HepG2 (cell line): Measurements from ENCODE around the gene HS3ST3B1. TPM values are rescaled to one million over a fixed set of nuclear protein-coding genes. Genes with fewer than 3 reads are reported as not detected.

ENCODE experiments used
- ARNT ChIP-seq: fragments of 450-650 bp; IDR thresholded peaks from 2 replicates; pipeline ENCODE4 v1.6.1; 2017
- E2F5 ChIP-seq: sonication (generic); formaldehyde crosslinking; conservative IDR thresholded peaks from 2 replicates; pipeline ENCODE4 v1.4.0; 2020; ENCODE audit warnings: missing genetic modification reagents
- ERF ChIP-seq: IDR thresholded peaks from 2 replicates; pipeline ENCODE4 v1.6.1; 2018; ENCODE audit warnings: missing biosample characterization, missing genetic modification reagents
- FIP1L1 ChIP-seq: fragments of 200-400 bp; formaldehyde crosslinking; IDR thresholded peaks from 2 replicates; pipeline ENCODE4 v1.6.1; 2018; ENCODE audit warnings: low read depth, mild to moderate bottlenecking, low read length, moderate library complexity, borderline replicate concordance; ENCODE audit not compliant: insufficient read depth
- FOXM1 ChIP-seq: sonication (generic); formaldehyde crosslinking; IDR thresholded peaks from 2 replicates; pipeline ENCODE4 v1.5.0; 2020; ENCODE audit warnings: missing genetic modification reagents
- GMEB1 ChIP-seq: sonication (generic); formaldehyde crosslinking; IDR thresholded peaks from 2 replicates; pipeline ENCODE4 v1.5.1; 2020; ENCODE audit warnings: missing genetic modification reagents, mild to moderate bottlenecking, borderline replicate concordance
- JARID2 ChIP-seq: sonication (generic); formaldehyde crosslinking; IDR thresholded peaks from 2 replicates; pipeline ENCODE4 v1.8.1; 2023; ENCODE audit warnings: missing genetic modification reagents, inconsistent platforms; ENCODE audit not compliant: insufficient replicate concordance
- KDM1A ChIP-seq: IDR thresholded peaks from 2 replicates; pipeline ENCODE4 v1.6.1; 2016; ENCODE audit warnings: missing compliant biosample characterization
- KMT2A ChIP-seq: sonication (generic); formaldehyde crosslinking; IDR thresholded peaks from 2 replicates; pipeline ENCODE4 v1.4.0; 2020; ENCODE audit warnings: missing genetic modification reagents
- NCOA2 ChIP-seq: sonication (generic); formaldehyde crosslinking; IDR thresholded peaks from 2 replicates; pipeline ENCODE4 v1.8.0; 2022; ENCODE audit warnings: inconsistent platforms
- XBP1 ChIP-seq: sonication (generic); formaldehyde crosslinking; IDR thresholded peaks from 2 replicates; pipeline ENCODE4 v1.5.0; 2020; ENCODE audit warnings: missing genetic modification reagents
- ZNF121 ChIP-seq: sonication (generic); formaldehyde crosslinking; IDR thresholded peaks from 2 replicates; pipeline ENCODE4 v1.5.0; 2020; ENCODE audit warnings: mild to moderate bottlenecking, missing genetic modification reagents
- ZNF143 ChIP-seq: sonication (generic); formaldehyde crosslinking; IDR thresholded peaks from 2 replicates; pipeline ENCODE4 v1.4.0; 2020; ENCODE audit warnings: missing genetic modification reagents
- ZNF546 ChIP-seq: sonication (generic); formaldehyde crosslinking; conservative IDR thresholded peaks from 2 replicates; pipeline ENCODE4 v1.8.1; 2023; ENCODE audit warnings: mild to moderate bottlenecking, missing genetic modification reagents
- ZNF841 ChIP-seq: sonication (generic); formaldehyde crosslinking; IDR thresholded peaks from 2 replicates; pipeline ENCODE4 v1.8.1; 2023; ENCODE audit warnings: missing genetic modification reagents, borderline replicate concordance
- polyA plus RNA-seq, 8 experiments: library from polyadenylated mRNA; depleted of rRNA in 3 of 8; stranded (reverse) in 7 of 8; unstranded in 1 of 8; fragments of >200 nt; fragmentation: Illumina TruSeq in 4 of 8; extraction: Trizol in 4 of 8; gene quantifications; 2 replicates each; pipeline versions ENCODE4 v1.2.1 to v1.2.3, GENCODE V29; 2011 to 2016; ENCODE audit warnings: low read depth in 4 of 8, missing spikeins in 1 of 8, mixed read lengths in 1 of 8; ENCODE audit not compliant: insufficient read depth in 1 of 8
- total RNA-seq, 5 experiments: library from RNA; depleted of rRNA; stranded (reverse); fragments of >200 nt; fragmentation: Illumina TruSeq; extraction: Trizol; gene quantifications; 2 replicates each; pipeline ENCODE4 v1.2.3, GENCODE V29; 2016; ENCODE audit warnings: low read depth in 1 of 5
- TF ChIP-seq, protein P1 (sequence below): sonication (generic); formaldehyde crosslinking; IDR thresholded peaks from 2 replicates; pipeline ENCODE4 v1.4.0; 2020; ENCODE audit warnings: missing genetic modification reagents, borderline replicate concordance
- TF ChIP-seq, protein P2 (sequence below): sonication (generic); formaldehyde crosslinking; IDR thresholded peaks from 2 replicates; pipeline ENCODE4 v1.4.0; 2020; ENCODE audit warnings: missing genetic modification reagents, borderline replicate concordance
- TF ChIP-seq, protein P3 (sequence below): sonication (generic); formaldehyde crosslinking; IDR thresholded peaks from 2 replicates; pipeline ENCODE4 v1.5.1; 2020; ENCODE audit warnings: missing genetic modification reagents, mild to moderate bottlenecking, borderline replicate concordance
- TF ChIP-seq, protein P4 (sequence below): sonication (generic); formaldehyde crosslinking; IDR thresholded peaks from 2 replicates; pipeline ENCODE4 v1.5.1; 2020; ENCODE audit warnings: missing genetic modification reagents, mild to moderate bottlenecking, borderline replicate concordance
- TF ChIP-seq, protein P5 (sequence below): IDR thresholded peaks from 2 replicates; pipeline ENCODE4 v1.6.1; 2016; ENCODE audit warnings: low read depth, control low read depth

The HS3ST3B1 gene
- total and polyA plus RNA-seq, 2 of the 13 experiments (the other 11 are each of a cell fraction or from before 2014, with no cell fraction given): 15.7 to 39.5 TPM

DNA sequence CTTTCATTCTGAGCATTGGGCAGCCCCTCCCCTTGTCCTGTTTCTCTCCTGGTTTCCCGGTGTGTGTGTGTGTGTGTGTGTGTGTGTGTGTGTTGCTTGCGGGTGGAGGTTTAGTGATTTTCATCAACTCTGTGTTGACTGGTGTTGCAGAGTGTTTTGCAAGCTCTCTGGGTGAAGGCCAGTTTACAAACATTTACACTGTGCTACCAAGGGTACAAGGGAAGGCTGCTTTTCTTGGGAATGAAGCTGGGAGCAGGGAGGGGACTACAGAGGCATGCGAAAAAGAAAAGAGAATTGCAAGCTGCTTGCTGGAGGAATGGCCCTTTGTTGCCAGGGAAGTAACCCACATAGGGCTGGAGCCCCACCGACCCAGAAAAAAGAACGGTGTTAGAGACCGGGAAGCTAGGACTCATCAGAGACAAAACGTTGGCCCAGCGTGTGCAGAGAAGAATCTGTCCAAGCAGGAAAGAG, 29.6 kb downstream of the HS3ST3B1 start (continued):
- TF ChIP-seq, protein P1, sequence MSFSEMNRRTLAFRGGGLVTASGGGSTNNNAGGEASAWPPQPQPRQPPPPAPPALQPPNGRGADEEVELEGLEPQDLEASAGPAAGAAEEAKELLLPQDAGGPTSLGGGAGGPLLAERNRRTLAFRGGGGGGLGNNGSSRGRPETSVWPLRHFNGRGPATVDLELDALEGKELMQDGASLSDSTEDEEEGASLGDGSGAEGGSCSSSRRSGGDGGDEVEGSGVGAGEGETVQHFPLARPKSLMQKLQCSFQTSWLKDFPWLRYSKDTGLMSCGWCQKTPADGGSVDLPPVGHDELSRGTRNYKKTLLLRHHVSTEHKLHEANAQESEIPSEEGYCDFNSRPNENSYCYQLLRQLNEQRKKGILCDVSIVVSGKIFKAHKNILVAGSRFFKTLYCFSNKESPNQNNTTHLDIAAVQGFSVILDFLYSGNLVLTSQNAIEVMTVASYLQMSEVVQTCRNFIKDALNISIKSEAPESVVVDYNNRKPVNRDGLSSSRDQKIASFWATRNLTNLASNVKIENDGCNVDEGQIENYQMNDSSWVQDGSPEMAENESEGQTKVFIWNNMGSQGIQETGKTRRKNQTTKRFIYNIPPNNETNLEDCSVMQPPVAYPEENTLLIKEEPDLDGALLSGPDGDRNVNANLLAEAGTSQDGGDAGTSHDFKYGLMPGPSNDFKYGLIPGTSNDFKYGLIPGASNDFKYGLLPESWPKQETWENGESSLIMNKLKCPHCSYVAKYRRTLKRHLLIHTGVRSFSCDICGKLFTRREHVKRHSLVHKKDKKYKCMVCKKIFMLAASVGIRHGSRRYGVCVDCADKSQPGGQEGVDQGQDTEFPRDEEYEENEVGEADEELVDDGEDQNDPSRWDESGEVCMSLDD (CRISPR knock-in tag): no peak
- TF ChIP-seq ARNT (no peak), ZNF546 (CRISPR knock-in tag) (no peak), XBP1 (CRISPR knock-in tag) (no peak), JARID2 (CRISPR knock-in tag) (no peak), ZNF121 (CRISPR knock-in tag) (no peak), GMEB1 (CRISPR knock-in tag) (no peak), ZNF841 (no peak), E2F5 (CRISPR knock-in tag) (no peak), FIP1L1 (no peak), ZNF143 (no peak), FOXM1 (CRISPR knock-in tag) (no peak), ERF (no peak), KDM1A (no peak), NCOA2 (no peak), KMT2A (CRISPR knock-in tag) (no peak)
- TF ChIP-seq, protein P2, sequence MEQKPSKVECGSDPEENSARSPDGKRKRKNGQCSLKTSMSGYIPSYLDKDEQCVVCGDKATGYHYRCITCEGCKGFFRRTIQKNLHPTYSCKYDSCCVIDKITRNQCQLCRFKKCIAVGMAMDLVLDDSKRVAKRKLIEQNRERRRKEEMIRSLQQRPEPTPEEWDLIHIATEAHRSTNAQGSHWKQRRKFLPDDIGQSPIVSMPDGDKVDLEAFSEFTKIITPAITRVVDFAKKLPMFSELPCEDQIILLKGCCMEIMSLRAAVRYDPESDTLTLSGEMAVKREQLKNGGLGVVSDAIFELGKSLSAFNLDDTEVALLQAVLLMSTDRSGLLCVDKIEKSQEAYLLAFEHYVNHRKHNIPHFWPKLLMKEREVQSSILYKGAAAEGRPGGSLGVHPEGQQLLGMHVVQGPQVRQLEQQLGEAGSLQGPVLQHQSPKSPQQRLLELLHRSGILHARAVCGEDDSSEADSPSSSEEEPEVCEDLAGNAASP (CRISPR knock-in tag): no peak
- TF ChIP-seq, protein P3, sequence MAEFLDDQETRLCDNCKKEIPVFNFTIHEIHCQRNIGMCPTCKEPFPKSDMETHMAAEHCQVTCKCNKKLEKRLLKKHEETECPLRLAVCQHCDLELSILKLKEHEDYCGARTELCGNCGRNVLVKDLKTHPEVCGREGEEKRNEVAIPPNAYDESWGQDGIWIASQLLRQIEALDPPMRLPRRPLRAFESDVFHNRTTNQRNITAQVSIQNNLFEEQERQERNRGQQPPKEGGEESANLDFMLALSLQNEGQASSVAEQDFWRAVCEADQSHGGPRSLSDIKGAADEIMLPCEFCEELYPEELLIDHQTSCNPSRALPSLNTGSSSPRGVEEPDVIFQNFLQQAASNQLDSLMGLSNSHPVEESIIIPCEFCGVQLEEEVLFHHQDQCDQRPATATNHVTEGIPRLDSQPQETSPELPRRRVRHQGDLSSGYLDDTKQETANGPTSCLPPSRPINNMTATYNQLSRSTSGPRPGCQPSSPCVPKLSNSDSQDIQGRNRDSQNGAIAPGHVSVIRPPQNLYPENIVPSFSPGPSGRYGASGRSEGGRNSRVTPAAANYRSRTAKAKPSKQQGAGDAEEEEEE (CRISPR knock-in tag): no peak
- TF ChIP-seq, protein P4, sequence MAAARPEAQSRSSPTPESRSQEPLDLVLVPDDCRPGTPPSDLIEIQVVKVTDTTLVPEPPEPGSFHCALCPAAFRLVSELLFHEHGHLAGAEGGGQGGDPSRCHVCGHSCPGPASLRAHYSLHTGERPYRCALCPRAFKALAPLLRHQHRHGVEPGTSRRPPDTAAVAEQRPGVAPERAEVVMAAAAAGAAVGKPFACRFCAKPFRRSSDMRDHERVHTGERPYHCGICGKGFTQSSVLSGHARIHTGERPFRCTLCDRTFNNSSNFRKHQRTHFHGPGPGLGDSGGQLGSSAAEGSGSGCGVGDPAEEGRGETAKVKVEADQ: no peak
- TF ChIP-seq, protein P5, sequence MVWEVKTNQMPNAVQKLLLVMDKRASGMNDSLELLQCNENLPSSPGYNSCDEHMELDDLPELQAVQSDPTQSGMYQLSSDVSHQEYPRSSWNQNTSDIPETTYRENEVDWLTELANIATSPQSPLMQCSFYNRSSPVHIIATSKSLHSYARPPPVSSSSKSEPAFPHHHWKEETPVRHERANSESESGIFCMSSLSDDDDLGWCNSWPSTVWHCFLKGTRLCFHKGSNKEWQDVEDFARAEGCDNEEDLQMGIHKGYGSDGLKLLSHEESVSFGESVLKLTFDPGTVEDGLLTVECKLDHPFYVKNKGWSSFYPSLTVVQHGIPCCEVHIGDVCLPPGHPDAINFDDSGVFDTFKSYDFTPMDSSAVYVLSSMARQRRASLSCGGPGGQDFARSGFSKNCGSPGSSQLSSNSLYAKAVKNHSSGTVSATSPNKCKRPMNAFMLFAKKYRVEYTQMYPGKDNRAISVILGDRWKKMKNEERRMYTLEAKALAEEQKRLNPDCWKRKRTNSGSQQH (CRISPR knock-in tag): no peak
